ENCODE data around the gene URM1. TPM values are rescaled to one million over a fixed set of nuclear protein-coding genes. Genes with fewer than 3 reads are reported as not detected.
"Not testable (repeated sequence)": the region's sequence is repeated elsewhere in the genome, so short reads cannot be mapped to it uniquely, and the experiment has no call there.

URM1 gene
- polyA plus RNA-seq, 12 donors: 41.1 to 68.5 (median 59.9) TPM; not detected in 1

DNA sequence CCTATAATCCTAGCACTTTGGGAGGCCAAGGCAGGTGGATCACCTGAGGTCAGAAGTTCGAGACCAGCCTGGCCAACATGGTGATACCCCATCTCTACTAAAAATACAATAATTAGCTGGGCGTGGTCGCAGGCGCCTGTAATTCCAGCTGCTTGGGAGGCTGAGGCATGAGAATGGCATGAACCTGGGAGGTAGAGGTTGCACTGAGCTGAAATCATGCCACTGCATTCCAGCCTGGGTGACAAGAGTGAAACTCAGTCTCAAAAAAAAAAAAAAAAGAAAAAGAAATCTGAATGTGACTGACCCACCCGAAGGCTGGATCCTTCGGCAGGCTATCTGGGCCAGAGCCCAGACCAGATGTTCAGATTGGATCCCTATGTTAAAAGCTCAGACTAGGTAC is 52.2 kb downstream of the URM1 start:
- DNase-seq: not testable (repeated sequence)

- DNase-seq: no peak
These were observed 53.1 kb downstream of the URM1 start for GRCh38 chr9:128424268-128424780.

- no peak for DNase-seq
These were observed 57.7 kb downstream of the URM1 start for GRCh38 chr9:128428644-128429512.

DNA sequence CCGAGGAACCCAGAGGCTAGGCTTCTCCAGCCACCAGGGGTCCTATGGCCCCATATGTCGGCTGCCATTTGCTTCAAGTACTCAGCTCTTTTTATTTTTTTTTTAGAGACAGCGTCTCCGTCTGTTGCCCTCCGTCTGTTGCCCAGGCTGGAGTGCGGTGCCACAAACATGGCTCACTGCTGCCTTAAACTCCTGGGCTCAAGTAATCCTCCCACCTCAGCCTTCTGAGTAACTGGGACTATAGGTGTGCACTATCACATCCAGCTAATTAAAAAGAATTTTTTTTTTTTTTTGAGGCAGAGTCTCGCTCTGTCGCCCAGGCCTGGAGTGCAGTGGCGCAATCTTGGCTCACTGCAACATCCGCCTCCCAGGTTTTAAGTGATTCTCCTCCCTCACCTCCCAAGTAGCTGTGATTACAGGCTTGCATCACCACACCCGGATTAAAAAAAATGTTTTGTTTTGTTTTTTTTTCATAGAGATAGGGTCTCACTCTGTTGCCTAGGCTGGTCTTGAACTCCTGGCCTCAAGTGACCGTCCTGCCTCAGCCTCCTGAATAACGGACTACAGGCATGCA is 58.4 kb downstream of the URM1 start:
- DNase-seq: no peak

DNA sequence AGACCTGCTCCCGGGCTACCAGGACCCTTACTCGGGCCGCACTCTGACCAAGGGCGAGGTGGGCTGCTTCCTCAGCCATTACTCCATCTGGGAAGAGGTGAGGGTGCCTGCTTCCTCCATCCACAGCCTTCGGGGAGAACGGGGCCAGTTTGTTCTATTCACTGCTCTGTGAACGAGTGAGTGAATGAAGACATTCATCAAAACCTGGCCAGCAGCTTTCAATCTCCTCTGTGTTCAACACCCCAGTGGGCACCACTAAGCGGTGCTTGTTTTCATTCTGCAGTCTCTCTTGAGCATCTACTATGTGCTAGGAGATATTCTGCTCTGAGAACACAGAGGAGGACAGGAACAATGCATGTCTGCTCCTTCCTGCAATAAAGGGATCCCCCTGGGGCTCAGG is 60.0 kb downstream of the URM1 start:
- no peak for DNase-seq

- DNase-seq: no peak
These were observed 63.2 kb downstream of the URM1 start for GRCh38 chr9:128434340-128434739.

GRCh38 chr9:128435611-128436010 is 64.4 kb downstream of the URM1 start:
- no peak for DNase-seq

GRCh38 chr9:128438343-128439109 is 67.4 kb downstream of the URM1 start:
- DNase-seq: peak; percentile 86

DNA sequence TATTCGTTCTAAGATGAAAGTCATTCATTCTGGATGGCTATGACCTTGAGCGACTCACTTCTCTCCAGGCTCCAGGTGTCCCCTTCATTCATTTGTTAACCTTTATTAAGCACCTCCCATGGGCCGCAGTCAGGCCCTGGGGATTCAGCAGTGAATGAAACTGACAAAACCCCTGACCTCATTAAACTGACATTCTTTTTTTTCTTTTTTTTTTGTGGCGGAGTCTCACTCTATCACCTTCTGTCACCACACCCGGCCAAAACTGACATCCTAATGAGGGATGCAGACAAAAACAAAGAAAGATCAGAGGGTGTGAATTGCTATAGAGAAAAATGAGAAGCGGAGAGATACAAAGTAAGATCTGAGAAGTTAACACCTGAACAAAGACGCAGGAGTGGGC is 68.1 kb downstream of the URM1 start:
- no peak for DNase-seq

Other genes with a start within 250 kb of the URM1 start
- gene PTGES2, start 243.6 kb upstream of the URM1 start, polyA plus RNA-seq (ENCODE audit: insufficient read length in 12 of 12): 10 to 100 TPM in 11 of 12 donors, not detected in 1; 24.4 to 37.2 (median 33.4) TPM
- 1 to 10 TPM in 1 of 12 donors, under 1 TPM in 7, not detected in 4; 0.31 to 6.2 (median 0.70) TPM for gene LCN2, start 221.9 kb upstream of the URM1 start, polyA plus RNA-seq (ENCODE audit: insufficient read length in 12 of 12)
- gene BBLN, start 211.1 kb upstream of the URM1 start, polyA plus RNA-seq (ENCODE audit: insufficient read length in 12 of 12): 10 to 100 TPM in 11 of 12 donors, not detected in 1; 16.6 to 61.6 (median 22.2) TPM
- gene CIZ1, start 179.8 kb upstream of the URM1 start, polyA plus RNA-seq (ENCODE audit: insufficient read length in 12 of 12): 100 to 1,000 TPM in 7 of 12 donors, 10 to 100 TPM in 4, not detected in 1; 79.1 to 228 (median 101) TPM
- gene DNM1, start 168.0 kb upstream of the URM1 start, polyA plus RNA-seq (ENCODE audit: insufficient read length in 12 of 12): 100 to 1,000 TPM in 1 of 12 donors, 10 to 100 TPM in 10, not detected in 1; 24.3 to 190 (median 43.5) TPM
- gene GOLGA2, start 95.4 kb upstream of the URM1 start, polyA plus RNA-seq (ENCODE audit: insufficient read length in 12 of 12): 100 to 1,000 TPM in 3 of 12 donors, 10 to 100 TPM in 9; 78.4 to 143 (median 88.3) TPM
- gene SWI5, start 95.1 kb upstream of the URM1 start, polyA plus RNA-seq (ENCODE audit: insufficient read length in 12 of 12): 10 to 100 TPM in 10 of 12 donors, not detected in 2; 17.7 to 28.9 (median 21.2) TPM
- gene TRUB2, start 48.9 kb upstream of the URM1 start, polyA plus RNA-seq (ENCODE audit: insufficient read length in 12 of 12): 10 to 100 TPM in 11 of 12 donors, not detected in 1; 17.6 to 23.5 (median 21.5) TPM
- gene COQ4, start 48.5 kb upstream of the URM1 start, polyA plus RNA-seq (ENCODE audit: insufficient read length in 12 of 12): 100 to 1,000 TPM in 1 of 12 donors, 10 to 100 TPM in 11; 23.1 to 171 (median 25.8) TPM
- gene SLC27A4, start 30.8 kb upstream of the URM1 start, polyA plus RNA-seq (ENCODE audit: insufficient read length in 12 of 12): 10 to 100 TPM in 5 of 12 donors, 1 to 10 TPM in 6, not detected in 1; 4.6 to 12.0 (median 9.8) TPM
- 100 to 1,000 TPM in 4 of 12 donors, 10 to 100 TPM in 7, not detected in 1; 79.6 to 112 (median 87.6) TPM for gene CERCAM, start 49.5 kb downstream of the URM1 start, polyA plus RNA-seq (ENCODE audit: insufficient read length in 12 of 12)
- 10 to 100 TPM in 11 of 12 donors, not detected in 1; 20.9 to 52.4 (median 26.8) TPM for gene ODF2, start 84.6 kb downstream of the URM1 start, polyA plus RNA-seq (ENCODE audit: insufficient read length in 12 of 12)
- gene GLE1, start 133.3 kb downstream of the URM1 start, polyA plus RNA-seq (ENCODE audit: insufficient read length in 12 of 12): 10 to 100 TPM in 11 of 12 donors, not detected in 1; 18.3 to 23.8 (median 21.1) TPM
- gene SPTAN1, start 181.2 kb downstream of the URM1 start, polyA plus RNA-seq (ENCODE audit: insufficient read length in 12 of 12): 100 to 1,000 TPM; 222 to 770 (median 291) TPM

All from muscle of arm (tissue), 12 donors.